HCT116 (cell line): ENCODE measurements around the gene SYTL4. TPM values are rescaled to one million over a fixed set of nuclear protein-coding genes. Genes with fewer than 3 reads are reported as not detected.

Experiments used
- ATAC-seq: fragments of 200-7000 bp; cut with Tn5 transposase; 2 replicates; pipeline ENCODE4 v1.9.1; 2020; ENCODE audit warnings: mild to moderate bottlenecking, moderate library complexity
- BruUV-seq: library from RNA; stranded (reverse); fragments of 400-500 nt; replicated peaks from 2 replicates; lab custom pipeline; 2021; lab: Mats Ljungman, UMichigan
- CTCF ChIA-PET: fragments of 300-600 bp; sonication (Branson Sonifier 250); formaldehyde crosslinking; loops from one replicate; lab custom pipeline; 2021; ENCODE audit warnings: antibody characterized with exemption; lab: Charles Lee
- POLR2A ChIA-PET: fragments of 300-600, 350-600 bp; sonication (Branson Sonifier 250); formaldehyde crosslinking; loops from one replicate; lab custom pipeline; 2021; ENCODE audit warnings: antibody characterized with exemption; lab: Charles Lee
- RAD21 ChIA-PET, 2 experiments: fragments of 300-600 bp; sonication (Branson Sonifier 250); formaldehyde crosslinking; loops; one replicate each; lab custom pipeline; 2023; ENCODE audit warnings: low total read pairs in 2 of 2; ENCODE audit not compliant: uncharacterized antibody in 2 of 2, unreplicated experiment in 2 of 2, low non-redundant PET in 1 of 2; lab: Charles Lee
- DNase-seq: peaks from one replicate; pipeline ENCODE4 v3.0.0-alpha.2; 2010; ENCODE audit warnings: low read depth, low spot score
- H2AFZ ChIP-seq: fragments of 200-600 bp; shearing (Covaris generic), sonication (generic); 2 replicates; pipeline ENCODE4 v1.6.1; 2017; ENCODE audit warnings: low read depth, mixed run types, mixed read lengths, antibody characterized with exemption, low read length; ENCODE audit not compliant: poor library complexity, severe bottlenecking
- H3K27ac ChIP-seq: 2 replicates; pipeline ENCODE4 v1.5.1; 2012; ENCODE audit warnings: low read depth, low read length
- H3K27me3 ChIP-seq: fragments of 200-600 bp; sonication (generic); 2 replicates; pipeline ENCODE4 v1.6.1; 2016; ENCODE audit warnings: mixed run types, low read length, mixed read lengths; ENCODE audit not compliant: insufficient read depth
- H3K36me3 ChIP-seq, 2 experiments: fragments of 200-500 bp in 1 of 2; fragments of 200-600 bp in 1 of 2; sonication (Bioruptor generic) in 1 of 2; sonication (generic) in 1 of 2; 2 replicates each; pipeline versions ENCODE4 v1.5.1 to v1.6.1; 2014 to 2016; ENCODE audit warnings: low read length in 2 of 2, inconsistent platforms in 1 of 2, mixed read lengths in 1 of 2, mixed run types in 1 of 2; ENCODE audit not compliant: insufficient read depth in 2 of 2, control insufficient read depth in 1 of 2
- H3K4me1 ChIP-seq, 2 experiments: fragments of 200-600 bp in 1 of 2; sonication (generic) in 1 of 2; 2 replicates each; pipeline versions ENCODE4 v1.5.1 to v1.6.1; 2012 to 2017; ENCODE audit warnings: low read length in 2 of 2, inconsistent platforms in 1 of 2, mild to moderate bottlenecking in 1 of 2, mixed read lengths in 1 of 2, mixed run types in 1 of 2, moderate library complexity in 1 of 2; ENCODE audit not compliant: insufficient read depth in 2 of 2, control insufficient read depth in 1 of 2
- H3K4me2 ChIP-seq: fragments of 200-600 bp; sonication (generic); 2 replicates; pipeline ENCODE4 v1.6.1; 2017; ENCODE audit warnings: mixed run types, low read length, mixed read lengths
- H3K4me3 ChIP-seq, 2 experiments: fragments of 200-600 bp in 1 of 2; sonication (generic) in 1 of 2; replicated peaks in 1 of 2; 2 replicates each; pipeline ENCODE4 v1.5.1; 2011 to 2016; ENCODE audit warnings: low read length in 2 of 2, control low read depth in 1 of 2, low read depth in 1 of 2, mild to moderate bottlenecking in 1 of 2, mixed read lengths in 1 of 2, mixed run types in 1 of 2
- H3K79me2 ChIP-seq: fragments of 200-600 bp; sonication (generic); 2 replicates; pipeline ENCODE4 v1.6.1; 2017; ENCODE audit warnings: mild to moderate bottlenecking, mixed run types, low read length, moderate library complexity, mixed read lengths; ENCODE audit not compliant: insufficient read depth
- H3K9ac ChIP-seq: fragments of 200-600 bp; sonication (generic); 2 replicates; pipeline ENCODE4 v1.6.1; 2016; ENCODE audit warnings: low read length, mixed read lengths
- H3K9me2 ChIP-seq: fragments of 200-600 bp; sonication (generic), shearing (Covaris generic); 2 replicates; pipeline ENCODE4 v1.6.1; 2017; ENCODE audit warnings: mixed run types, mild to moderate bottlenecking, moderate library complexity; ENCODE audit not compliant: insufficient read depth
- H3K9me3 ChIP-seq, 2 experiments: fragments of 200-500 bp in 1 of 2; fragments of 200-600 bp in 1 of 2; sonication (Bioruptor generic) in 1 of 2; sonication (generic) in 1 of 2; 2 replicates each; pipeline ENCODE4 v1.6.1; 2014 to 2017; ENCODE audit warnings: low read length in 2 of 2, mixed read lengths in 2 of 2, inconsistent platforms in 1 of 2, low read depth in 1 of 2, mild to moderate bottlenecking in 1 of 2, mixed run types in 1 of 2, moderate library complexity in 1 of 2; ENCODE audit not compliant: control insufficient read depth in 1 of 2, insufficient read depth in 1 of 2
- H4K20me1 ChIP-seq: fragments of 200-600 bp; sonication (generic), shearing (Covaris generic); 2 replicates; pipeline ENCODE4 v1.6.1; 2017; ENCODE audit warnings: mixed run types, mild to moderate bottlenecking, moderate library complexity; ENCODE audit not compliant: insufficient read depth
- CBX3 ChIP-seq: IDR thresholded peaks from 2 replicates; pipeline ENCODE4 v1.6.1; 2012; ENCODE audit warnings: low read depth
- CEBPB ChIP-seq: IDR thresholded peaks from 2 replicates; pipeline ENCODE4 v1.6.1; 2012; ENCODE audit warnings: low read depth
- EGR1 ChIP-seq: IDR thresholded peaks from 2 replicates; pipeline ENCODE4 v1.6.1; 2012; ENCODE audit warnings: low read depth
- ELF1 ChIP-seq: IDR thresholded peaks from 2 replicates; pipeline ENCODE4 v1.6.1; 2012; ENCODE audit warnings: low read depth, borderline replicate concordance
- EZH2 ChIP-seq: fragments of 200-600 bp; sonication (generic); IDR thresholded peaks from 2 replicates; pipeline ENCODE4 v1.6.1; 2017; ENCODE audit warnings: antibody characterized with exemption, mixed run types
- FOSL1 ChIP-seq: IDR thresholded peaks from 2 replicates; pipeline ENCODE4 v1.6.1; 2012; ENCODE audit warnings: low read depth
- JUND ChIP-seq: IDR thresholded peaks from 2 replicates; pipeline ENCODE4 v1.6.1; 2012
- POLR2A ChIP-seq: IDR thresholded peaks from 2 replicates; pipeline ENCODE4 v1.7.0; 2011; ENCODE audit warnings: borderline replicate concordance; ENCODE audit not compliant: insufficient read depth, insufficient read length; ENCODE audit errors: extremely low read depth
- POLR2AphosphoS5 ChIP-seq: IDR thresholded peaks from 2 replicates; pipeline ENCODE4 v1.6.1; 2011; ENCODE audit warnings: mild to moderate bottlenecking, low read depth, low read length, moderate library complexity
- RAD21 ChIP-seq: IDR thresholded peaks from 2 replicates; pipeline ENCODE4 v1.6.1; 2012; ENCODE audit warnings: low read depth, mild to moderate bottlenecking
- SIN3A ChIP-seq: IDR thresholded peaks from 2 replicates; pipeline ENCODE4 v1.6.1; 2012; ENCODE audit warnings: low read depth
- SP1 ChIP-seq: IDR thresholded peaks from 2 replicates; pipeline ENCODE4 v1.6.1; 2012; ENCODE audit warnings: low read depth
- SRF ChIP-seq: IDR thresholded peaks from 2 replicates; pipeline ENCODE4 v1.6.1; 2012; ENCODE audit warnings: low read depth
- TCF7L2 ChIP-seq: IDR thresholded peaks from 2 replicates; pipeline ENCODE4 v1.7.0; 2011; ENCODE audit warnings: borderline replicate concordance, inconsistent platforms; ENCODE audit not compliant: insufficient read depth, insufficient read length; ENCODE audit errors: extremely low read depth
- YY1 ChIP-seq: IDR thresholded peaks from 2 replicates; pipeline ENCODE4 v1.6.1; 2011; ENCODE audit warnings: low read length, low read depth, moderate library complexity, mild to moderate bottlenecking; ENCODE audit not compliant: insufficient replicate concordance; ENCODE audit errors: extremely low read depth
- ZFX ChIP-seq: fragments of 450-650 bp; IDR thresholded peaks from 2 replicates; pipeline ENCODE4 v1.6.1; 2017
- ZNF274 ChIP-seq: fragments of 200-500 bp; sonication (Bioruptor generic); IDR thresholded peaks from 2 replicates; pipeline ENCODE4 v1.6.1; 2014; ENCODE audit warnings: mild to moderate bottlenecking, low read depth, low read length, inconsistent platforms
- intact Hi-C: fragments of 100-400 bp; cut with micrococcal nuclease; formaldehyde crosslinking; loops from 2 replicates; pipeline ENCODE4 v1.10.0; 2022
- total RNA-seq: library from RNA; stranded (reverse); gene quantifications from one replicate; pipeline ENCODE4 v1.2.1, GENCODE V29; 2021; ENCODE audit not compliant: unreplicated experiment
- TF ChIP-seq, protein P1 (sequence below): IDR thresholded peaks from 2 replicates; pipeline ENCODE4 v1.6.1; 2012
- TF ChIP-seq, protein P2 (sequence below): IDR thresholded peaks from 2 replicates; pipeline ENCODE4 v1.6.1; 2011; ENCODE audit warnings: mild to moderate bottlenecking, low read length, moderate library complexity; ENCODE audit not compliant: insufficient replicate concordance; ENCODE audit errors: extremely low read depth

Gene SYTL4
- total RNA-seq, 1 experiment from 2014 or later = 8.8 TPM

DNA sequence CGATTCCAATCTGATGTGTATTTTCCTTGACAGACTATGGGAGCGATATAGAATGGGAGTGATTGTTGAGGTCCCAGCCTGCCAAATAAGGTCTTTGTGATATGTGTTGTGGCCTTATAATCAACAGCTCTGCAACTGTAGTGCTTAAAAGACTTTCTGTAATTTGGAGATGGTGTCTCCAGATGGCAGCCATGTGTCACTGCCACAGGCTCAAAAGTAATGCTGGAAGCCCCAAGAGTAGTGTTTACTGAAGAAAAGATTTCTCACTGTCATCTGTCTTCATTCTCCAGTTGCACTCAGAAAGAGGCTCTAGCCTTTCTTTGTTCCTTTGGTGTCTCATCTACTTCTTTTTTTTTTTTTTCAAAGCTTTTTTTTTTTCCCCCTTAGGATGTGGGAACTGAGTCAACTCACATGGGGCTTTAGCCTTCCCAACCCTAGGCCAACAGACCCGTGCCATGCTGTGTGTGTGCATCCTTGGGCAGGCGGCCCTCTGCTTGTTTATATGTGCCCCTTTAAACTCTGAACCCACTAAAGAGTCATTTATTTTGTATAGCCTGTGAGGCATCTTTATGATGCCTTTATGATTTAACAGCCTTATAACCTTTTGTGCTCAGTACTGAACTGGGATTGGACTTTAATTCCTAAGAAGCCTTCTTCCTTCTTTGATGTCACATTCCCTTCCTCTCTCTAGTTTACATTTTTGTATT lies 72.3 kb downstream of the SYTL4 start:
- CTCF ChIA-PET = interaction anchor here (0.7 kb wide), 1 partner anchor 12 kb away, joined by 4 read pairs; no protein-coding TSS in a partner anchor

More for the DNA sequence above, 72.3 kb downstream of the SYTL4 start:
- BruUV-seq = no TSS peak
- Histone ChIP-seq H3K4me3 (no peak overlapping the region), H3K27ac (no peak overlapping the region), H4K20me1 (no peaks in the 10 kb centered on the region), H3K36me3 (no peaks in the 10 kb centered on the region), H3K9me3 (no peaks in the 10 kb centered on the region), H3K4me2 (no peak overlapping the region), H2AFZ (no peak overlapping the region)
- no peak for ATAC-seq
- no peak for TF ChIP-seq CBX3
- no peak for TF ChIP-seq TCF7L2
- TF ChIP-seq JUND = no peak
- no peak for TF ChIP-seq RAD21
- TF ChIP-seq POLR2A = no peak
- TF ChIP-seq ELF1 = no peak
- TF ChIP-seq SP1 = no peak
- TF ChIP-seq SRF = no peak
- no peak for TF ChIP-seq YY1
- TF ChIP-seq ZFX = no peak
- TF ChIP-seq POLR2AphosphoS5 = no peak
- no peak for TF ChIP-seq SIN3A
- no peak for TF ChIP-seq CEBPB
- TF ChIP-seq ZNF274 = no peak
- TF ChIP-seq EZH2 = no peak
- TF ChIP-seq, protein P1, sequence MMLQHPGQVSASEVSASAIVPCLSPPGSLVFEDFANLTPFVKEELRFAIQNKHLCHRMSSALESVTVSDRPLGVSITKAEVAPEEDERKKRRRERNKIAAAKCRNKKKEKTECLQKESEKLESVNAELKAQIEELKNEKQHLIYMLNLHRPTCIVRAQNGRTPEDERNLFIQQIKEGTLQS = no peak
- no peak for TF ChIP-seq FOSL1
- TF ChIP-seq EGR1 = no peak
- TF ChIP-seq, protein P2, sequence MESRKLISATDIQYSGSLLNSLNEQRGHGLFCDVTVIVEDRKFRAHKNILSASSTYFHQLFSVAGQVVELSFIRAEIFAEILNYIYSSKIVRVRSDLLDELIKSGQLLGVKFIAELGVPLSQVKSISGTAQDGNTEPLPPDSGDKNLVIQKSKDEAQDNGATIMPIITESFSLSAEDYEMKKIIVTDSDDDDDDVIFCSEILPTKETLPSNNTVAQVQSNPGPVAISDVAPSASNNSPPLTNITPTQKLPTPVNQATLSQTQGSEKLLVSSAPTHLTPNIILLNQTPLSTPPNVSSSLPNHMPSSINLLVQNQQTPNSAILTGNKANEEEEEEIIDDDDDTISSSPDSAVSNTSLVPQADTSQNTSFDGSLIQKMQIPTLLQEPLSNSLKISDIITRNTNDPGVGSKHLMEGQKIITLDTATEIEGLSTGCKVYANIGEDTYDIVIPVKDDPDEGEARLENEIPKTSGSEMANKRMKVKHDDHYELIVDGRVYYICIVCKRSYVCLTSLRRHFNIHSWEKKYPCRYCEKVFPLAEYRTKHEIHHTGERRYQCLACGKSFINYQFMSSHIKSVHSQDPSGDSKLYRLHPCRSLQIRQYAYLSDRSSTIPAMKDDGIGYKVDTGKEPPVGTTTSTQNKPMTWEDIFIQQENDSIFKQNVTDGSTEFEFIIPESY = no peak
- TF ChIP-seq, all 23 proteins: peak for 0
- RAD21 ChIA-PET = no interaction called here
- no peak overlapping the region for H3K9ac ChIP-seq
- no peaks in the 10 kb centered on the region for H3K27me3 ChIP-seq
- no peaks in the 10 kb centered on the region for H3K9me2 ChIP-seq
- POLR2A ChIA-PET = no interaction called here
- intact Hi-C loops = no loop called here
- no peaks in the 10 kb centered on the region for H3K79me2 ChIP-seq
- H3K4me1 ChIP-seq = peaks cover 0 to 2% of the 10 kb centered on the region in 2 experiments; a peak in 1 of 4 replicates
- no peak for DNase-seq
